Keratinocyte (primary cell): Measurements from ENCODE around the gene PAGE5. TPM values are rescaled to one million over a fixed set of nuclear protein-coding genes. Genes with fewer than 3 reads are reported as not detected.

ENCODE experiments used
- DNase-seq: peaks from one replicate; pipeline ENCODE4 v3.0.0-alpha.2; 2011; ENCODE audit warnings: low read depth, missing footprints, low spot score
- FAIRE-seq: peaks from 2 replicates; lab custom pipeline; 2011; peaks lifted over from hg19 to GRCh38; lab: Jason Lieb, UNC
- H2AFZ ChIP-seq: 2 replicates; pipeline ENCODE4 v1.6.0; 2012; ENCODE audit warnings: low read length, control low read depth, inconsistent platforms; ENCODE audit not compliant: control insufficient read depth
- H3K27ac ChIP-seq: 2 replicates; pipeline ENCODE4 v1.5.1; 2011; ENCODE audit warnings: low read length; ENCODE audit not compliant: control insufficient read depth, insufficient read depth
- H3K27me3 ChIP-seq: 3 replicates; pipeline ENCODE4 v1.6.0; 2011; ENCODE audit warnings: low read length; ENCODE audit not compliant: control insufficient read depth, insufficient read depth; ENCODE audit errors: extremely low read depth
- H3K36me3 ChIP-seq, 2 experiments: 2 replicates in 1 of 2; 3 replicates in 1 of 2; pipeline ENCODE4 v1.5.1; 2011; ENCODE audit warnings: low read length in 2 of 2, mild to moderate bottlenecking in 1 of 2; ENCODE audit not compliant: control insufficient read depth in 2 of 2, insufficient read depth in 2 of 2; ENCODE audit errors: extremely low read depth in 1 of 2
- H3K4me1 ChIP-seq: 3 replicates; pipeline ENCODE4 v1.5.1; 2011; ENCODE audit warnings: low read length; ENCODE audit not compliant: control insufficient read depth, insufficient read depth; ENCODE audit errors: extremely low read depth
- H3K4me2 ChIP-seq: 3 replicates; pipeline ENCODE4 v1.6.0; 2011; ENCODE audit warnings: low read depth, low read length; ENCODE audit not compliant: control insufficient read depth, insufficient read depth; ENCODE audit errors: extremely low read depth
- H3K4me3 ChIP-seq, 3 experiments: fragments of 200-600 bp in 1 of 3; sonication (generic) in 1 of 3; 2 replicates in 2 of 3; 3 replicates in 1 of 3; pipeline ENCODE4 v1.5.1; 2011 to 2016; ENCODE audit warnings: low read length in 3 of 3, mild to moderate bottlenecking in 3 of 3, control low read depth in 2 of 3, inconsistent platforms in 1 of 3, low read depth in 1 of 3, mixed read lengths in 1 of 3, mixed run types in 1 of 3, moderate library complexity in 1 of 3; ENCODE audit not compliant: control insufficient read depth in 2 of 3, insufficient read depth in 2 of 3; ENCODE audit errors: extremely low read depth in 1 of 3
- H3K79me2 ChIP-seq: 2 replicates; pipeline ENCODE4 v1.6.0; 2012; ENCODE audit warnings: low read length; ENCODE audit not compliant: control insufficient read depth, insufficient read depth
- H3K9ac ChIP-seq: 3 replicates; pipeline ENCODE4 v1.6.0; 2011; ENCODE audit warnings: low read length; ENCODE audit not compliant: control insufficient read depth, insufficient read depth; ENCODE audit errors: extremely low read depth
- H3K9me1 ChIP-seq: 3 replicates; pipeline ENCODE4 v1.6.0; 2011; ENCODE audit warnings: low read length; ENCODE audit not compliant: control insufficient read depth, insufficient read depth; ENCODE audit errors: extremely low read depth
- H3K9me3 ChIP-seq: 2 replicates; pipeline ENCODE4 v1.5.1; 2012; ENCODE audit warnings: low read depth, low read length; ENCODE audit not compliant: control insufficient read depth
- H4K20me1 ChIP-seq: 3 replicates; pipeline ENCODE4 v1.6.0; 2011; ENCODE audit warnings: low read length; ENCODE audit not compliant: control insufficient read depth, insufficient read depth; ENCODE audit errors: extremely low read depth
- CTCF ChIP-seq, 3 experiments: IDR thresholded peaks in 1 of 3; conservative IDR thresholded peaks in 1 of 3; optimal IDR thresholded peaks in 1 of 3; 2 replicates in 2 of 3; 3 replicates in 1 of 3; pipeline versions ENCODE3 to v1.5.1; 2011; ENCODE audit warnings: low read length in 3 of 3, mild to moderate bottlenecking in 3 of 3, moderate library complexity in 2 of 3, control low read depth in 1 of 3, inconsistent platforms in 1 of 3; ENCODE audit not compliant: insufficient read depth in 2 of 3; ENCODE audit errors: extremely low read depth in 1 of 3
- EZH2 ChIP-seq: IDR thresholded peaks from one replicate; pipeline ENCODE4 v1.6.1; 2012; ENCODE audit warnings: inconsistent platforms, mild to moderate bottlenecking, low read length, moderate library complexity
- dilution Hi-C: fragments of 300-500 bp; cut with MboI; formaldehyde crosslinking; loops from one replicate; pipeline ENCODE4 v1.7.0; 2020; ENCODE audit warnings: low sequenced_read_pairs; ENCODE audit not compliant: extremely low pct_ligation_motif_present
- polyA plus RNA-seq, 5 experiments: library from polyadenylated mRNA; depleted of rRNA in 3 of 5; stranded (reverse) in 3 of 5; stranded (forward) in 1 of 5; unstranded in 1 of 5; fragments of >200 nt; gene quantifications; 1 replicate in 1 of 5; 2 replicates in 3 of 5; 3 replicates in 1 of 5; pipeline versions ENCODE4 v1.2.1 to v1.2.3, GENCODE V29; 2011 to 2012; ENCODE audit warnings: missing spikeins in 2 of 5, low read depth in 1 of 5, low replicate concordance in 1 of 5

The PAGE5 gene
- polyA plus RNA-seq, 1 donor (not counting 4 experiments of a cell fraction or from before 2014, with no cell fraction given), result not detected

GRCh38 chrX:55206162-55206941, 13.8 kb upstream of the PAGE5 start:
- H3K9ac ChIP-seq, result no peak overlapping the region
- H3K79me2 ChIP-seq, result no peaks in the 10 kb centered on the region
- no peaks in the 10 kb centered on the region for H3K27me3 ChIP-seq
- H3K36me3 ChIP-seq, result no peaks in the 10 kb centered on the region
- H3K4me3 ChIP-seq, result no peak overlapping the region
- TF ChIP-seq CTCF (optimal IDR thresholded peaks at IDR 0.05 in 1 of 3, IDR thresholded peaks at IDR 0.05 in 1 of 3, conservative IDR thresholded peaks at IDR 0.05 in 1 of 3; ENCODE audit: extremely low read depth in 1 of 3, insufficient read depth in 2 of 3, low read length in 3 of 3) (no peak), EZH2 (no peak)
- DNase-seq (no peak), FAIRE-seq (no peak)
- dilution Hi-C loops, result no loop called here
- no peaks in the 10 kb centered on the region for H3K9me3 ChIP-seq
- no peaks in the 10 kb centered on the region for H4K20me1 ChIP-seq
- no peaks in the 10 kb centered on the region for H3K4me1 ChIP-seq
- H3K9me1 ChIP-seq, result no peaks in the 10 kb centered on the region
- H3K4me2 ChIP-seq, result no peak overlapping the region
- H2AFZ ChIP-seq, result no peak overlapping the region
- no peak overlapping the region for H3K27ac ChIP-seq

GRCh38 chrX:55210931-55211677, 9.0 kb upstream of the PAGE5 start:
- Histone ChIP-seq H3K4me2 (no peak overlapping the region), H4K20me1 (no peaks in the 10 kb centered on the region), H3K9me1 (no peaks in the 10 kb centered on the region), H3K27me3 (no peaks in the 10 kb centered on the region), H2AFZ (no peak overlapping the region), H3K36me3 (no peaks in the 10 kb centered on the region), H3K27ac (no peak overlapping the region), H3K4me3 (no peak overlapping the region), H3K79me2 (no peaks in the 10 kb centered on the region), H3K9ac (no peak overlapping the region), H3K4me1 (no peaks in the 10 kb centered on the region), H3K9me3 (no peaks in the 10 kb centered on the region)
- FAIRE-seq, result no peak
- TF ChIP-seq CTCF (optimal IDR thresholded peaks at IDR 0.05 in 1 of 3, IDR thresholded peaks at IDR 0.05 in 1 of 3, conservative IDR thresholded peaks at IDR 0.05 in 1 of 3; ENCODE audit: extremely low read depth in 1 of 3, insufficient read depth in 2 of 3, low read length in 3 of 3) (no peak), EZH2 (no peak)
- DNase-seq, result no peak
- dilution Hi-C loops, result no loop called here
